T47D (cell line): ENCODE data around the gene SLC35G3.
"Not testable (repeated sequence)": the region's sequence is repeated elsewhere in the genome, so short reads cannot be mapped to it uniquely, and the experiment has no call there.

ENCODE experiments used
- DNase-seq, 2 experiments: peaks; one replicate each; pipeline versions ENCODE4 v3.0.0 to v3.0.0-alpha.2; 2011 to 2012; ENCODE audit warnings: low read depth in 1 of 2, low spot score in 1 of 2
- JUND ChIP-seq: IDR thresholded peaks from 2 replicates; pipeline ENCODE4 v1.6.1; 2012; ENCODE audit warnings: low read depth
- in situ Hi-C: cut with HindIII; loops from 2 replicates; pipeline ENCODE4 v1.10.0; 2016; ENCODE audit warnings: low sequenced_read_pairs, low pct_unique_long_range_greater_than_20kb

SLC35G3 gene

DNA sequence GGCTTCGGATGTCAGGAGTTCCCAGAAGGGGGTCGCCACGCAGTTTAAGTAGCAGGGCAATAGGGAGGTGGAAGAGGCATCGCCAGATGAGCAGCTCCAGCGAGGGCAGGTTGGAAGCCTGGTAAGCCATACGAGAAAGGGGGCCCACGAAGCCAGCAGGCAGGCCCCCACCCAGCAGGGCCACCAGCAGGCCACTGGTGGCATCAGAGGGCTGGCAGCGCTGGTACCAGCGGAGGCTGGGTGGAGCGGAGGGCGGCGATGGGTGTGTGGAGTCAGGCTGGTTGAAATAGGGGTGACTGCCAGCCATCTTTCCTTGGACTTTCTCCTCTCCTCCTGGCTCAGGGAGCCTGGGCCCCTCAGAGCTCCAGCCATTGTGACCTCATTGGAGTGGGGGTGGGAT, at the start of gene SLC35G3:
Gene SLC35G3 (minus strand): TSS at position 393 of the 400 bp plus-strand sequence. CDS start 86 bp downstream, at position 307.
- in situ Hi-C loops, DNase-seq: not testable (repeated sequence)

DNA sequence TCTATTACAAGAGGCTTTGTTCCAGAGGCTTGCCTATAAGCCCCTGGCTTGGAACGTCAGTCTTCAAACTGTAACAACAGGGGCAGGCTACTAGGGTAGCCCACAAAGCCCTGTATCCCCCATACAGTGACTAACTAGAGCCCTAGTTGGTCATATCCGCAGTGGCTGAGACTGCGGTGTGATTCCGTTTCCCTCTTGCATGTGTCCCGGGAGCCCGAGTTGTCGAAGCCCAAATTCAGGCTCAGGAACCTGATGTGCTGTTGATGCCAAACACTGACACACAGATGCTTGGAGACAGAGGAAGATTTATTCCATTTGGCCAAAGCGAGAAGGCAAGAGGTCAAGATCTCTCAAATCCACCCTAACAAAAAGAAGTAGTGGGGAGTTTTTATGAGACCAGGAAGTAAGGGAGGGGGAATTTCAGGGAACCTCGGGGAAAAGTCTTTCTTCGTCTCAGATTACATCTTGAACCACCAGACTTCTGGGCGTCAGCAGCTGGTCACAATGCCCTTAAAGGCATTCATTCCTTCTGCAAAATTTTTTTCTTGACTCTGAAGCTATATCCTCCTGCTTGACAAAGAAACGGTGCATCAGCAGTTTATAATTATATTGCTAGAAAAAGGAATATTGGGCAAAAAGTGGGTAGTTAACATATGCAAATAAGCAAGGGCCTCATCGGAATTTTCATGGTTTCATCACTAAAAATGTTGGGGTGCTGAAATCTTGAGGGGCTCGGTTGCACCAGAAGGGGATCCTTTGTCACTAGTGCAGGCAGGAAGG, 49.6 kb upstream of the SLC35G3 start:
- no peak for TF ChIP-seq JUND
- DNase-seq = peak in 1 of 2 experiments; percentile 58
- in situ Hi-C loops = no loop called here

GRCh38 chr17:35242805-35243560, 48.8 kb upstream of the SLC35G3 start, which contains the start of gene SLFN5:
TSS of gene SLFN5 (plus strand) at chr17:35243072. CDS start at chr17:35258691, 15,619 bp downstream.
- no peak for TF ChIP-seq JUND
- in situ Hi-C loops = no loop called here
- peak; percentile 93 to 94 for DNase-seq

DNA sequence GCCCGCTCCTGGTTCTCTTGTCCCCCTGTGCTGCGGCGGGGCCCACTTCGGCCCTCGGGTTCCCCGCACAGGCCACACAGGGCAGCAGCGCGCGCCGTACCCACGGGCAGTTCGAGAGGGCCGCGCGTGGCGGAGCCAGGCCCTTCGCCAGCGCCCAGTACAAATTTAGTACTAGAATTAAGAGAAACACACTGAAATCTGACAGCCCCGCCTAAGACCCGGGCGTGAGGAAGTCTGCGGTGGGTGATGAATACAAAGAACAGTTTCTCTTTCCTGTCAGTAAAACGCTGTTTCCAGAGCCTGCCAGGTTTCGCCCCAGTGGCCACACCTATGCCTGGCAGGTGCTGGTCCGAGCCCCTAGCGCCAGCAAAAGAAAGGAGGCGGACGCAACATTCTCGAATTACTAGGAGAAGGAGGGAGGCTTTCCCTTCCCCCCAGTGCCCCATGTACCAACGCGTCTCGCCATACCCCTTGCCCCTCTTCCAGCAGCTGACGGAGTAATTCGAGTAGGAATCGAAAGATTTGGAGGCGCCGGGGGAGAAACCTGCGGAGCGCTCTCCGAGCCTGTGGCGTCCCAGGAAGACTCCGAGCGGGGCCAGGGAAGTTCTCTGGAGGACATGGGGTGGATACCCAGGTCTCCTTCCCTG, 48.1 kb upstream of the SLC35G3 start:
- DNase-seq = peak; percentile 93 to 94
- in situ Hi-C loops = no loop called here

DNA sequence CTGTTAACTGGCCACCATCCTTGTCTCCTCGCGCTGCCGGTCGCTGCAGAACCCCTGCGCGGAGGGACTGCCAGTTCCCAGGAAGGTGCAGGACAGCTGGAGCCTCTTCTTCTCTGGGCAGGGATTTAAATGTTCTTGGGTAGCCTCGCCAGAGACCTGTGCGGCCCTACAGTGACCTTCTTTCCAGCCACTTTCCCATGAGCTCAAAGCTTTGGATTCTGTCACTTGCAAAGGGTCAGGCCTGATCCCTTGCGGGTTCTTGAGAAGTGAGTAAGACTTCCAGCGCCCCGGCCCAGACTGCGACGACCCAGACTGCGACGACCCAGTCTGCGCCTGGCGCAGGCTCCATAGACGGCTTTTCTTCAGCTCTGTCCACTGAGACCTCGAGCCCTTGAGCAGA, 47.3 kb upstream of the SLC35G3 start:
- TF ChIP-seq JUND = no peak
- in situ Hi-C loops = no loop called here
- no peak for DNase-seq

More for the DNA sequence above, 48.1 kb upstream of the SLC35G3 start:
- no peak for TF ChIP-seq JUND

DNA sequence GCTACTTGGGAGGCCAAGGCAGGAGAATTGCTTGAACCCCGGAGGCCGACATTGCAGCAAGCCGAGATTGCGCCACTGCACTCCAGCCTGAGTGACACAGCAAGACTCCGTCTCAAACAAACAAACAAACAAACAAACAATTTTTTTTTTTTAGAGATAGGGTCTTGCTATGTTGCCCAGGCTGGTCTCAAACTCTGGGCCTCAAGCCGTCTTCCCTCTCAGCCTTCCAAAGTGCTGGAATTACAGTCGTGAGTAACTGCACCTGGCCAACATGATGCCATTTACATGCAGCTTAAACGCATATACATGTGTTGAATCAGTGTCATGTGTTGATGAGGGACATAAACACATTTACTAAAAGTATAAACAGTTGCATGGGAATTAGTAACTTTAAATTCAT, 46.7 kb upstream of the SLC35G3 start:
- in situ Hi-C loops = no loop called here
- DNase-seq = no peak

DNA sequence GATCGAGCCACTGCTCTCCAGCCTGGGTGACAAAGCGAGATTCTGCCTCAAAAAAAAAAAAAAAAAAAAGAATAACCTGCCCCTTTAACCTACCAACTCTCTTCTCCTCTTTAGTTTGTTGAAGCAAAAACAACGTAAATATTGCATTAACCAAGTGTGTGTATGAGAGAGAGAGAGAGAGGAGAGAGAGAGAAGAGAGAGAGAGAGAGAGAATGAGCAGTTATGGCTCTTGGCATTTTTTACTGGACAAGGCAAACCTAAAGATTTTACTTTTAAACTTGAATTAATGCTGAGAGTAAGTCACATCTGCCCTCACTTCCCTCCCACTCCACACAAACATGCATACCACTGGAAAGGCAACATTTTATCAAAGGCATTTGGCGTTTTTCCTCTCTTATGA, 45.6 kb upstream of the SLC35G3 start:
- in situ Hi-C loops = no loop called here
- DNase-seq = no peak
- no peak for TF ChIP-seq JUND

More for the DNA sequence above, 46.7 kb upstream of the SLC35G3 start:
- TF ChIP-seq JUND = no peak

- no peak for TF ChIP-seq JUND
- no peak for DNase-seq
- in situ Hi-C loops = no loop called here
Measured at GRCh38 chr17:35238821-35239220, 44.6 kb upstream of the SLC35G3 start.

GRCh38 chr17:35236821-35237220, 42.6 kb upstream of the SLC35G3 start:
- in situ Hi-C loops = no loop called here
- no peak for DNase-seq
- TF ChIP-seq JUND = no peak

DNA sequence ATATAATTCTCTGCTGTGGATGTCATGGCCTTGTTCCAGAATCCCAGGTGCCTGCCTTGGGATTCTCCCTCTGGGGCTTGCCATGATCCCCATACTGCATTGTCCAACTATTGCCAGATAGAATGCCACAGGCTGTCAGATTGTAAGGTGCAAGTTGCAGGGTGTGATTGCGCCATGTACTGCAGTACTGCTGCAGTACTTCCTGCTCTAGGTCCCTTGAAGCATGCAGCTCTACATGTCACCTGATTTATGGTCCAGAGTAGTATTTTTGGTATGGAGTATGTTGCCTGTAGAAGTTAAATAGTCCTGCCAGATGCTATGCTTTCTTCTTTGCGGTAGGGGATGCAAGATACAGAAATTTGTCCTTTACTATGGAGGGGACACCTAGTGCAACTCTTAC, 41.7 kb upstream of the SLC35G3 start:
- DNase-seq = no peak
- TF ChIP-seq JUND = no peak
- in situ Hi-C loops = no loop called here

GRCh38 chr17:35235289-35235688, 41.1 kb upstream of the SLC35G3 start:
- in situ Hi-C loops = no loop called here
- TF ChIP-seq JUND = no peak
- DNase-seq = no peak

- DNase-seq, in situ Hi-C loops: not testable (repeated sequence)
Measured at GRCh38 chr17:35234315-35234714, 40.1 kb upstream of the SLC35G3 start.

DNA sequence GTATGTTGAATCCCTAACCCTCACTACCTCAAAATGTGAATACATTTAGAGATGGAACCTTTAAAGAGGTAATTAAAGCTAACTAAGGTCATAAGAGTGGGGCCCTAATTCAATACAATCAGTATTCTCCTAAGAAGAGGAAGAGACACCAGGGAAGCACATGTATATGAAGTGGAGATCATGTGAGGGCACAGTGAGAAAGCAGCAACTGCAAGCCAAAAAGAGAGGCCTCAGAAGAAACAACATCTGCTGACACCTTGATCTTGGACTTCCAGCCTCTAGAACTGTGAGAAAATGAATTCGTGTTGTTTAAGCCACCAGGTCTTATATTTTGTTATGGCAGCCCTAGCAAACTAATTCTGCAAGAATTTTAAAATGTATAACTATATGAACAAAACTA, 35.4 kb upstream of the SLC35G3 start:
- TF ChIP-seq JUND = no peak
- in situ Hi-C loops = no loop called here

More for the DNA sequence above, 35.4 kb upstream of the SLC35G3 start:
- no peak for DNase-seq
